CD4-positive, alpha-beta T cell (primary cell): Measurements from ENCODE around the gene WRNIP1. TPM values are rescaled to one million over a fixed set of nuclear protein-coding genes. Genes with fewer than 3 reads are reported as not detected.

Source experiments
- ATAC-seq: fragments of 200-7000 bp; cut with Tn5 transposase; one replicate; pipeline ENCODE4 v1.10.0; 2022; ENCODE audit warnings: mild to moderate bottlenecking; ENCODE audit not compliant: poor library complexity
- CTCF ChIA-PET: fragments of 350-600 bp; sonication (Branson Sonifier 250); formaldehyde crosslinking; loops from one replicate; lab custom pipeline; 2021; ENCODE audit warnings: antibody characterized with exemption, inconsistent platforms; lab: Charles Lee
- POLR2A ChIA-PET: fragments of 350-600 bp; sonication (Branson Sonifier 250); formaldehyde crosslinking; loops from one replicate; lab custom pipeline; 2021; ENCODE audit warnings: antibody characterized with exemption, inconsistent platforms; lab: Charles Lee
- DNase-seq, 14 experiments: peaks; one replicate each; pipeline ENCODE4 v3.0.0-alpha.2; 2013 to 2020; ENCODE audit warnings: mixed read lengths in 2 of 14
- H3K27ac ChIP-seq, 2 donors: one replicate each; pipeline versions ENCODE4 v1.5.1 to v1.7.0; 2013; ENCODE audit warnings: low read length in 2 of 2, low read depth in 1 of 2, mild to moderate bottlenecking in 1 of 2
- H3K27me3 ChIP-seq, 2 experiments: 1 replicate in 1 of 2; 2 replicates in 1 of 2; pipeline versions ENCODE4 v1.6.1 to v1.7.0; 2013; ENCODE audit warnings: low read length in 2 of 2, control low read depth in 1 of 2, mild to moderate bottlenecking in 1 of 2, moderate library complexity in 1 of 2; ENCODE audit not compliant: insufficient read depth in 2 of 2, control insufficient read depth in 1 of 2
- H3K36me3 ChIP-seq: one replicate; pipeline ENCODE4 v1.6.1; 2013; ENCODE audit warnings: low read length, control low read depth; ENCODE audit not compliant: insufficient read depth
- H3K4me1 ChIP-seq: one replicate; pipeline ENCODE4 v1.6.1; 2013; ENCODE audit warnings: low read length, control low read depth; ENCODE audit not compliant: insufficient read depth
- H3K4me3 ChIP-seq: one replicate; pipeline ENCODE4 v1.5.1; 2013; ENCODE audit warnings: mild to moderate bottlenecking, low read length, moderate library complexity
- H3K9me3 ChIP-seq, 2 experiments: 1 replicate in 1 of 2; 2 replicates in 1 of 2; pipeline versions ENCODE4 v1.6.1 to v1.7.0; 2013; ENCODE audit warnings: low read length in 2 of 2, mild to moderate bottlenecking in 2 of 2, control low read depth in 1 of 2, moderate library complexity in 1 of 2; ENCODE audit not compliant: control insufficient read depth in 1 of 2, insufficient read depth in 1 of 2
- H3K27ac Mint-ChIP-seq: one replicate; pipeline ENCODE4 v1.8.0; 2020; ENCODE audit warnings: mixed read lengths
- H3K27me3 Mint-ChIP-seq: one replicate; pipeline ENCODE4 v1.8.0; 2021; ENCODE audit warnings: mixed read lengths
- H3K36me3 Mint-ChIP-seq: one replicate; pipeline ENCODE4 v1.8.0; 2021; ENCODE audit warnings: low read depth, mixed read lengths
- H3K4me1 Mint-ChIP-seq: one replicate; pipeline ENCODE4 v1.8.0; 2021; ENCODE audit warnings: low read depth, mixed read lengths
- H3K4me3 Mint-ChIP-seq: one replicate; pipeline ENCODE4 v1.8.0; 2020; ENCODE audit warnings: mild to moderate bottlenecking, mixed read lengths
- H3K9me3 Mint-ChIP-seq: one replicate; pipeline ENCODE4 v1.8.0; 2020; ENCODE audit warnings: mixed read lengths
- CTCF ChIP-seq: fragments of 200-600 bp; IDR thresholded peaks from one replicate; pipeline ENCODE4 v1.8.0; 2022; ENCODE audit warnings: antibody characterized with exemption, mild to moderate bottlenecking
- intact Hi-C, 2 experiments: fragments of 100-400 bp; cut with DNase I in 1 of 2; cut with micrococcal nuclease in 1 of 2; formaldehyde crosslinking; loops; one replicate each; pipeline versions ENCODE4 v1.15.1 to v1.9.0; 2023 to 2025; cut with DNase I, micrococcal nuclease
- total RNA-seq, 174 experiments: library from RNA in 2 of 174; stranded (reverse) in 2 of 174; gene quantifications; one replicate each; pipeline ENCODE4 v1.2.3 and lab custom pipeline; 2021 to 2026

WRNIP1 gene
- total RNA-seq, 2 experiments from 2014 or later: 22.4 to 25.2 TPM

GRCh38 chr6:2823104-2823850 is 58.1 kb downstream of the WRNIP1 start:
- Mint-ChIP-seq H3K4me1 (peaks cover 18% of the 10 kb centered on the region), H3K9me3 (no peaks in the 10 kb centered on the region), H3K27me3 (no peaks in the 10 kb centered on the region), H3K27ac (no peak overlapping the region), H3K36me3 (no peaks in the 10 kb centered on the region), H3K4me3 (no peak overlapping the region)
- H3K27ac ChIP-seq: no peak overlapping the region
- ChIA-PET POLR2A (no interaction called here), CTCF (interaction anchor here (1.3 kb wide), 1 partner anchor 51 kb away, joined by 3 read pairs; no protein-coding TSS in a partner anchor)
- no peaks in the 10 kb centered on the region for H3K4me1 ChIP-seq
- no peak for TF ChIP-seq CTCF
- intact Hi-C loops: no loop called here
- ATAC-seq (no peak), DNase-seq (no peak)
- H3K9me3 ChIP-seq: no peaks in the 10 kb centered on the region
- H3K36me3 ChIP-seq: no peaks in the 10 kb centered on the region
- no peak overlapping the region for H3K4me3 ChIP-seq
- H3K27me3 ChIP-seq: no peaks in the 10 kb centered on the region

- Histone ChIP-seq H3K27me3 (no peaks in the 10 kb centered on the region), H3K4me3 (no peak overlapping the region), H3K9me3 (no peaks in the 10 kb centered on the region), H3K27ac (no peak overlapping the region), H3K36me3 (no peaks in the 10 kb centered on the region), H3K4me1 (no peaks in the 10 kb centered on the region)
- DNase-seq: no peak
- Mint-ChIP-seq H3K4me3 (no peak overlapping the region), H3K9me3 (no peaks in the 10 kb centered on the region), H3K27me3 (no peaks in the 10 kb centered on the region), H3K36me3 (no peaks in the 10 kb centered on the region), H3K27ac (no peak overlapping the region), H3K4me1 (peaks cover 5% of the 10 kb centered on the region)
- POLR2A ChIA-PET: interaction anchor here (1.0 kb wide), 1 partner anchor 10 kb away, joined by 3 read pairs; no protein-coding TSS in a partner anchor
- no peak for TF ChIP-seq CTCF
- CTCF ChIA-PET: no interaction called here
- ATAC-seq: no peak
- intact Hi-C loops: no loop called here
Observed at GRCh38 chr6:2826131-2826530, 60.9 kb downstream of the WRNIP1 start.

GRCh38 chr6:2827142-2827541 is 61.9 kb downstream of the WRNIP1 start:
- Mint-ChIP-seq H3K4me1 (peaks cover 5% of the 10 kb centered on the region), H3K36me3 (peaks cover 5% of the 10 kb centered on the region), H3K4me3 (no peak overlapping the region), H3K27me3 (no peaks in the 10 kb centered on the region), H3K27ac (no peak overlapping the region), H3K9me3 (no peaks in the 10 kb centered on the region)
- CTCF ChIA-PET: no interaction called here
- Histone ChIP-seq H3K36me3 (no peaks in the 10 kb centered on the region), H3K27ac (no peak overlapping the region), H3K9me3 (no peaks in the 10 kb centered on the region), H3K27me3 (no peaks in the 10 kb centered on the region), H3K4me1 (no peaks in the 10 kb centered on the region), H3K4me3 (no peak overlapping the region)
- TF ChIP-seq CTCF: no peak
- DNase-seq (no peak), ATAC-seq (no peak)
- POLR2A ChIA-PET: interaction anchor here (1.2 kb wide), 1 partner anchor 59 kb away, joined by 3 read pairs; no protein-coding TSS in a partner anchor
- intact Hi-C loops: no loop called here
